HepG2 (cell line): ENCODE measurements around the gene UCK2. TPM values are rescaled to one million over a fixed set of nuclear protein-coding genes. Genes with fewer than 3 reads are reported as not detected.

Experiments
- AFF4 ChIP-seq: sonication (generic); formaldehyde crosslinking; IDR thresholded peaks from 2 replicates; pipeline ENCODE4 v1.4.0; 2020; ENCODE audit warnings: missing genetic modification reagents
- ARID2 ChIP-seq: sonication (generic); formaldehyde crosslinking; IDR thresholded peaks from 2 replicates; pipeline ENCODE4 v1.8.1; 2022; ENCODE audit warnings: mild to moderate bottlenecking, missing genetic modification reagents, borderline replicate concordance
- GZF1 ChIP-seq: sonication (generic); formaldehyde crosslinking; IDR thresholded peaks from 2 replicates; pipeline ENCODE4 v1.5.1; 2020; ENCODE audit warnings: mild to moderate bottlenecking, missing genetic modification reagents
- HOMEZ ChIP-seq: IDR thresholded peaks from 2 replicates; pipeline ENCODE4 v1.6.1; 2016; ENCODE audit warnings: low read depth
- NFIB ChIP-seq: sonication (generic); formaldehyde crosslinking; IDR thresholded peaks from 2 replicates; pipeline ENCODE4 v1.9.0; 2021; ENCODE audit warnings: missing genetic modification reagents, mild to moderate bottlenecking, borderline replicate concordance
- PRPF4 ChIP-seq: fragments of 200-400 bp; formaldehyde crosslinking; IDR thresholded peaks from 2 replicates; pipeline ENCODE4 v1.6.1; 2016; ENCODE audit warnings: low read length, low read depth; ENCODE audit not compliant: poor library complexity, severe bottlenecking
- RARG ChIP-seq: sonication (generic); formaldehyde crosslinking; IDR thresholded peaks from 2 replicates; pipeline ENCODE4 v1.4.0; 2020; ENCODE audit warnings: low read depth, mild to moderate bottlenecking, missing genetic modification reagents
- RBFOX2 ChIP-seq: fragments of 200-400 bp; formaldehyde crosslinking; IDR thresholded peaks from 2 replicates; pipeline ENCODE4 v1.6.1; 2017; ENCODE audit warnings: low read depth, mild to moderate bottlenecking, low read length
- RBM22 ChIP-seq: fragments of 200-400 bp; formaldehyde crosslinking; optimal IDR thresholded peaks from 2 replicates; pipeline ENCODE3; 2017; ENCODE audit warnings: mild to moderate bottlenecking, low read length, moderate library complexity
- REXO4 ChIP-seq: sonication (generic); formaldehyde crosslinking; IDR thresholded peaks from 2 replicates; pipeline ENCODE4 v1.8.0; 2022; ENCODE audit warnings: missing genetic modification reagents, mild to moderate bottlenecking, borderline replicate concordance
- TEAD3 ChIP-seq: optimal IDR thresholded peaks from 2 replicates; pipeline ENCODE3; 2016; ENCODE audit warnings: borderline replicate concordance
- YEATS4 ChIP-seq: sonication (generic); formaldehyde crosslinking; IDR thresholded peaks from 2 replicates; pipeline ENCODE4 v1.4.0; 2020; ENCODE audit warnings: missing genetic modification reagents, borderline replicate concordance
- ZC3H13 ChIP-seq: sonication (generic); formaldehyde crosslinking; IDR thresholded peaks from 2 replicates; pipeline ENCODE4 v1.8.1; 2023; ENCODE audit warnings: mild to moderate bottlenecking, missing genetic modification reagents, moderate library complexity
- ZFP82 ChIP-seq: sonication (generic); formaldehyde crosslinking; IDR thresholded peaks from 2 replicates; pipeline ENCODE4 v1.5.1; 2020; ENCODE audit warnings: mild to moderate bottlenecking, missing genetic modification reagents, borderline replicate concordance
- ZKSCAN1 ChIP-seq: fragments of 150-350 bp; IDR thresholded peaks from 2 replicates; pipeline ENCODE4 v1.6.1; 2014; ENCODE audit warnings: low read length
- ZNF20 ChIP-seq: sonication (generic); formaldehyde crosslinking; IDR thresholded peaks from 2 replicates; pipeline ENCODE4 v1.4.0; 2020; ENCODE audit warnings: mild to moderate bottlenecking, moderate library complexity, missing genetic modification reagents
- ZNF672 ChIP-seq: sonication (generic); formaldehyde crosslinking; IDR thresholded peaks from 2 replicates; pipeline ENCODE4 v1.8.1; 2022; ENCODE audit warnings: missing genetic modification reagents
- ZSCAN21 ChIP-seq: sonication (generic); formaldehyde crosslinking; IDR thresholded peaks from 2 replicates; pipeline ENCODE4 v1.8.0; 2022; ENCODE audit warnings: mild to moderate bottlenecking, missing genetic modification reagents, moderate library complexity, borderline replicate concordance
- polyA plus RNA-seq, 8 experiments: library from polyadenylated mRNA; depleted of rRNA in 3 of 8; stranded (reverse) in 7 of 8; unstranded in 1 of 8; fragments of >200 nt; fragmentation: Illumina TruSeq in 4 of 8; extraction: Trizol in 4 of 8; gene quantifications; 2 replicates each; pipeline versions ENCODE4 v1.2.1 to v1.2.3, GENCODE V29; 2011 to 2016; ENCODE audit warnings: low read depth in 4 of 8, missing spikeins in 1 of 8, mixed read lengths in 1 of 8; ENCODE audit not compliant: insufficient read depth in 1 of 8
- total RNA-seq, 5 experiments: library from RNA; depleted of rRNA; stranded (reverse); fragments of >200 nt; fragmentation: Illumina TruSeq; extraction: Trizol; gene quantifications; 2 replicates each; pipeline ENCODE4 v1.2.3, GENCODE V29; 2016; ENCODE audit warnings: low read depth in 1 of 5
- TF ChIP-seq, protein P1 (sequence below): IDR thresholded peaks from 2 replicates; pipeline ENCODE4 v1.6.1; 2016; ENCODE audit warnings: missing compliant biosample characterization, missing genetic modification reagents, borderline replicate concordance
- TF ChIP-seq, protein P2 (sequence below), 2 experiments: sonication (generic) in 1 of 2; formaldehyde crosslinking in 1 of 2; IDR thresholded peaks; 2 replicates each; pipeline versions ENCODE4 v1.4.0 to v1.6.1; 2018 to 2020; ENCODE audit warnings: missing genetic modification reagents in 2 of 2, borderline replicate concordance in 1 of 2, low read depth in 1 of 2, mild to moderate bottlenecking in 1 of 2, missing biosample characterization in 1 of 2

The UCK2 gene
- total and polyA plus RNA-seq, 2 of the 13 experiments (the other 11 are each of a cell fraction or from before 2014, with no cell fraction given) = 64.3 to 78.0 TPM

- TF ChIP-seq ZSCAN21 (no peak), AFF4 (CRISPR knock-in tag) (no peak), PRPF4 (no peak), REXO4 (CRISPR knock-in tag) (no peak), RBFOX2 (peak; percentile 71), HOMEZ (CRISPR knock-in tag) (no peak), TEAD3 (CRISPR knock-in tag) (no peak), RARG (CRISPR knock-in tag) (no peak), GZF1 (no peak), RBM22 (no peak), ZFP82 (CRISPR knock-in tag) (no peak), ZNF20 (no peak), ZC3H13 (no peak), ZKSCAN1 (no peak), ZNF672 (CRISPR knock-in tag) (no peak), ARID2 (CRISPR knock-in tag) (no peak), NFIB (CRISPR knock-in tag) (no peak), YEATS4 (CRISPR knock-in tag) (no peak; the same call in 1 of the 2 replicates)
- TF ChIP-seq, protein P1, sequence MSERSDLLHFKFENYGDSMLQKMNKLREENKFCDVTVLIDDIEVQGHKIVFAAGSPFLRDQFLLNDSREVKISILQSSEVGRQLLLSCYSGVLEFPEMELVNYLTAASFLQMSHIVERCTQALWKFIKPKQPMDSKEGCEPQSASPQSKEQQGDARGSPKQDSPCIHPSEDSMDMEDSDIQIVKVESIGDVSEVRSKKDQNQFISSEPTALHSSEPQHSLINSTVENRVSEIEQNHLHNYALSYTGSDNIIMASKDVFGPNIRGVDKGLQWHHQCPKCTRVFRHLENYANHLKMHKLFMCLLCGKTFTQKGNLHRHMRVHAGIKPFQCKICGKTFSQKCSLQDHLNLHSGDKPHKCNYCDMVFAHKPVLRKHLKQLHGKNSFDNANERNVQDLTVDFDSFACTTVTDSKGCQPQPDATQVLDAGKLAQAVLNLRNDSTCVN = no peak
- TF ChIP-seq, protein P2, sequence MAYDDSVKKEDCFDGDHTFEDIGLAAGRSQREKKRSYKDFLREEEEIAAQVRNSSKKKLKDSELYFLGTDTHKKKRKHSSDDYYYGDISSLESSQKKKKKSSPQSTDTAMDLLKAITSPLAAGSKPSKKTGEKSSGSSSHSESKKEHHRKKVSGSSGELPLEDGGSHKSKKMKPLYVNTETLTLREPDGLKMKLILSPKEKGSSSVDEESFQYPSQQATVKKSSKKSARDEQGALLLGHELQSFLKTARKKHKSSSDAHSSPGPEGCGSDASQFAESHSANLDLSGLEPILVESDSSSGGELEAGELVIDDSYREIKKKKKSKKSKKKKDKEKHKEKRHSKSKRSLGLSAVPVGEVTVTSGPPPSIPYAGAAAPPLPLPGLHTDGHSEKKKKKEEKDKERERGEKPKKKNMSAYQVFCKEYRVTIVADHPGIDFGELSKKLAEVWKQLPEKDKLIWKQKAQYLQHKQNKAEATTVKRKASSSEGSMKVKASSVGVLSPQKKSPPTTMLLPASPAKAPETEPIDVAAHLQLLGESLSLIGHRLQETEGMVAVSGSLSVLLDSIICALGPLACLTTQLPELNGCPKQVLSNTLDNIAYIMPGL (CRISPR knock-in tag; IDR thresholded peaks at IDR 0.05; ENCODE audit: borderline replicate concordance in 1 of 2, low read depth in 1 of 2) = no peak; a peak in 1 of 4 replicates
Observed at GRCh38 chr1:165828103-165828668, 772 bp downstream of the UCK2 start (continued).
